ENCODE data around the gene DCC.

DCC gene, protein sequence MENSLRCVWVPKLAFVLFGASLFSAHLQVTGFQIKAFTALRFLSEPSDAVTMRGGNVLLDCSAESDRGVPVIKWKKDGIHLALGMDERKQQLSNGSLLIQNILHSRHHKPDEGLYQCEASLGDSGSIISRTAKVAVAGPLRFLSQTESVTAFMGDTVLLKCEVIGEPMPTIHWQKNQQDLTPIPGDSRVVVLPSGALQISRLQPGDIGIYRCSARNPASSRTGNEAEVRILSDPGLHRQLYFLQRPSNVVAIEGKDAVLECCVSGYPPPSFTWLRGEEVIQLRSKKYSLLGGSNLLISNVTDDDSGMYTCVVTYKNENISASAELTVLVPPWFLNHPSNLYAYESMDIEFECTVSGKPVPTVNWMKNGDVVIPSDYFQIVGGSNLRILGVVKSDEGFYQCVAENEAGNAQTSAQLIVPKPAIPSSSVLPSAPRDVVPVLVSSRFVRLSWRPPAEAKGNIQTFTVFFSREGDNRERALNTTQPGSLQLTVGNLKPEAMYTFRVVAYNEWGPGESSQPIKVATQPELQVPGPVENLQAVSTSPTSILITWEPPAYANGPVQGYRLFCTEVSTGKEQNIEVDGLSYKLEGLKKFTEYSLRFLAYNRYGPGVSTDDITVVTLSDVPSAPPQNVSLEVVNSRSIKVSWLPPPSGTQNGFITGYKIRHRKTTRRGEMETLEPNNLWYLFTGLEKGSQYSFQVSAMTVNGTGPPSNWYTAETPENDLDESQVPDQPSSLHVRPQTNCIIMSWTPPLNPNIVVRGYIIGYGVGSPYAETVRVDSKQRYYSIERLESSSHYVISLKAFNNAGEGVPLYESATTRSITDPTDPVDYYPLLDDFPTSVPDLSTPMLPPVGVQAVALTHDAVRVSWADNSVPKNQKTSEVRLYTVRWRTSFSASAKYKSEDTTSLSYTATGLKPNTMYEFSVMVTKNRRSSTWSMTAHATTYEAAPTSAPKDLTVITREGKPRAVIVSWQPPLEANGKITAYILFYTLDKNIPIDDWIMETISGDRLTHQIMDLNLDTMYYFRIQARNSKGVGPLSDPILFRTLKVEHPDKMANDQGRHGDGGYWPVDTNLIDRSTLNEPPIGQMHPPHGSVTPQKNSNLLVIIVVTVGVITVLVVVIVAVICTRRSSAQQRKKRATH (N-terminal part only)

GRCh38 chr18:52339891-52340371, at the start of gene DCC:
Gene DCC, plus strand, starts transcription at chr18:52340197. Its CDS starts 591 bp downstream, at chr18:52340788.
- peak; percentile 9 for DNase-seq (ENCODE audit: low read depth)

- DNase-seq (ENCODE audit: low read depth) = no peak
Measured at GRCh38 chr18:52310651-52311050, 29.3 kb upstream of the DCC start.

DNA sequence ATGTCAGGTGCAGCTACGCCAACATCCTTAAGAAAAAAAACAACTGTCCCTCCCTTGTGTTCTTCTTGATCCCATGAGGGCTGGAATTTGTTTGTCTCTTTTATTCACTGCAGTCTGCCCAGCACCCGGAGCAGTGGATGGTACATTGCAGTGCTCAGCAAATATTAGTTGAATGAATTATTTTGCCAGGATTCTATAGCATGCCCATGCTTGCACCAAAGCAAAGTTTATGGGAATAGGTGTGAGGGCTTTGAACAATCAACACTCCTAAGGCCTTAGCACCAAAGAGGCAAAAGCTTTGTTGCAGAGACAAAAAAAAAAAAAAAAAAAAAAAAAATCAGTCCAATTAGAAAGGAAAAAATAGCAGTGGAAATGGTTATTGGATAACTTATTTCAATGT, 28.7 kb upstream of the DCC start:
- DNase-seq (ENCODE audit: low read depth) = no peak

DNA sequence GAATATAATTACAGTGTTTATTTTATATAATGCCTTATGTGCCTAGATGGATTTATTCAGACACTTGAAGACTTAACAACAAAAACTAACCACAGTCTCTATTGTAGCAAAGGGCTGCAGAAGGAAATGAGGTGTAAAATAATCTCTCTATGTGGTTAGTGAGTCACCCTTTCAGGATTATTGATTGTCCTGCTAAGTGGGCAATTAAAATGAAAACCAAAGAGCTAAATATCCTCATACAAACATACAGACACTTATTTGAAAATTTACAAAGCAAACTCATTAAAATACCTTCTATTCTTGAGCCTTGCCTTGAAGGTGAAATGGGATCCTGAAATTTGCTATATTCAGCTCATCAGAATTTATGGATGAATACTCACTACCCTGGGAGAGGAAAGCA, 27.7 kb upstream of the DCC start:
- no peak for DNase-seq (ENCODE audit: low read depth)

- DNase-seq (ENCODE audit: low read depth) = no peak
Measured at GRCh38 chr18:52313213-52313612, 26.8 kb upstream of the DCC start.

DNA sequence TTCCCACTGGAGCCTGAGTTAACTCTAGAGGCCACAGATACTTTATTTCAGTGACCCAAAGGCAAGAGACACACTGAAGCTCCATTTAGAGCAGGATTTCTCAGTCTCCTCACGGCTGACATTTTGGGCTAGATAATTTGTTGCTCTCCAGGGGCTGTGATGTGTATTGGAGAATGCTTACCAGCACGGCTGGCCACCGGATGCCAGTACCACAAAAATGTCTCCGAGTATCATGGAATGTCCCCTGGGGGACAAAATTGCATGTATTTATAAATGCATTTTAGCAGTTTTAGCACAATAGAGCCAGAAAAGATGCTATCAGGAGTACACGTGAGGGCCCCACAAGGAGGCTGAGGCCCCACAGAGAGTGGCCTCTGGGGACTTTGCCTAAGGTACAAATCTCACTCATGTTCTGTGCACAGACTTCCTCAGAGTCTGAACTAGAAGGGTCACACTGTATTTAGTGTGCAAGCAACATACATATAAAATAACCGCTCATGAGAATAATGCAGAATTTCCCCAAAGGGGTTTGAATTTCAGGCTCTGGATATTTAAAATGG, 20.5 kb upstream of the DCC start:
- no peak for DNase-seq (ENCODE audit: low read depth)

DNA sequence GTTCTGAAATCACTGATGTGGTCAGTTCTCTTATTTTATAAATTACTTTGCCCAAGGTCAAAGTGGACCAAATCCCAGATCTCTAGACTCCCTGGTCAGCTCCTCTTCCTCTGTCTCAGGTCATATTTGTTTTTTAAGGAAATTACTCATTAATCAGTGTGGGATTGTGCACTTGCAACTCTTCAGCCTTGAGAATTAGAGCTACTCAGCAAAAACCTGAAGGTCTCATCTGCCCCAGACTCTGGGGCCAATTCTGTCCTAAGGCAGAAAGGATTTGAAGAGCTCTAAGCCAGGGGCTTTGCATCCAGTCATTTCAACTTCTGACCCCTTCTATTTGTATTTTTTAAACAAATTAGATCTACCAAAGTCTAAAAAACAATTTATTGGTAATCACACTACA, 17.7 kb upstream of the DCC start:
- no peak for DNase-seq (ENCODE audit: low read depth)

- no peak for DNase-seq (ENCODE audit: low read depth)
Measured at GRCh38 chr18:52323802-52324201, 16.2 kb upstream of the DCC start.

GRCh38 chr18:52325997-52326396, 14.0 kb upstream of the DCC start:
- DNase-seq (ENCODE audit: low read depth) = no peak

- no peak for DNase-seq (ENCODE audit: low read depth)
Measured at GRCh38 chr18:52333860-52334259, 6.1 kb upstream of the DCC start.

DNA sequence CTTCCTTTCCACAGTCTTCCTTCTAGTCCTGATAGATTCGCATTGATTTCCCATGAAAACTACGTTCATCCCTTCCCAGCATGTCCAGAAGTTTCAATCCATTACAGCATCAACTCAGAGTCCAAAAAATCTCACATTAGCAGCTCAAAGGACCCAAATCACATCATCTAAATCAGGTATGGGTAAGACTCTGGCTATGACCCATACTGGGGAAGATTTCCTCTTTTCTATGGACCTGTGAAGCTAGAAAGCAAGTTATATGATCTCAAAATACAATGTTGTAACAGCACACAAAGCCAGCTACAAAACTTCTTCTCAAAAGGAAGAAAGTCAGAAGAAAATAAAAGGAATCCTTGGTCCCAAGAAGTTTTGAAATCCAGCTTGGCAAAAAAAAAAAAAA, 5.7 kb upstream of the DCC start:
- DNase-seq (ENCODE audit: low read depth) = no peak

DNA sequence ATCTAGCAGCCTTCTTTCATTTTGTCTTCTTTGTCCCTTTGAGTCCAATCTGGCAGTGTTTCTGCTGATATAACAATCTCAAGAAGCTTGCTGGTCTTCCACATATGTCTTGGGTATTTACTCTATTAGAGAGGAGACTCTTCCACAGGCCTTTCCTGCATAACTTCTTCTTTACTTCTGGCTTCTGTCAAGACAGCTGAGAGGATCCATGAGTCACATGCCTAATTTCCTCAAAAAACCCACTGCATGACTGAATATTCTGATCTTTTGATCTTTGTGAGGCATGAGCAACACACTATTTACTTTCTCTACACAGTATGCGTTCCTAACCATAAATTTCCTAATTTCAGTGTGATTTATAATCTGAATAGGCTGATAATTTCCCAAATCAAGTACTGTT, 5.1 kb upstream of the DCC start:
- no peak for DNase-seq (ENCODE audit: low read depth)

- peak; percentile 2 for DNase-seq (ENCODE audit: low read depth)
Measured at GRCh38 chr18:52337276-52337675, 2.7 kb upstream of the DCC start.

DNA sequence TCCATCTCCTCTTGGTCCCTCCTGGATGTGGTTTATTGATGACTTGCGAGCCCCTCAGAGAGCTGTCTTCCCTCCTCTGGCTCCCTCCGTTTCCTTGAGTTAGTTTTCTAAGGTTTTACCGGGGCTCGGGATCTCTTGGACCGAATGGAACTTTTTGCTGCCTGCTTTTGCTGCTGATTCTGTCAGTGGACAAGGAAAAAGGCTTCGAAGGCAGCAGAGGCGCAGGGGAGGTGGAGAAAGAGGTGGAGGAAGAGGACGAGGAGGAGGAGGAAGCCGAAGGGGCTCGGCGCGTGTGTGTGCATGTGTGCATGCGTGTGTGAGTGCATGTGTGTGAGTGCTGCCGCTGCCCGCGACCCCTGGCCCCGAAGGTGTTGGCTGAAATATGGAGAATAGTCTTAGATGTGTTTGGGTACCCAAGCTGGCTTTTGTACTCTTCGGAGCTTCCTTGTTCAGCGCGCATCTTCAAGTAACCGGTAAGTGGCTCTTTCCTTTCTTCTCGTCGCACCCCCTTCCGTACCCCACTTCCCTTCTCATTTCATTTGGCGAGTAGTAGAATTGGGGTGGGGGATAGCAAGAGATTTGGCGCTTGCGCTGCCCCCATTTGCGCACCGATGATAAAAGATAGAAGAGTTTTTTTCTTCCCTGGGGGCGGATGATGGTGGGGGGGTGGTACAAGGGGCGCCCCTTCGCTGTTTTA, 557 bp downstream of the DCC start:
- no peak for DNase-seq (ENCODE audit: low read depth)

DNA sequence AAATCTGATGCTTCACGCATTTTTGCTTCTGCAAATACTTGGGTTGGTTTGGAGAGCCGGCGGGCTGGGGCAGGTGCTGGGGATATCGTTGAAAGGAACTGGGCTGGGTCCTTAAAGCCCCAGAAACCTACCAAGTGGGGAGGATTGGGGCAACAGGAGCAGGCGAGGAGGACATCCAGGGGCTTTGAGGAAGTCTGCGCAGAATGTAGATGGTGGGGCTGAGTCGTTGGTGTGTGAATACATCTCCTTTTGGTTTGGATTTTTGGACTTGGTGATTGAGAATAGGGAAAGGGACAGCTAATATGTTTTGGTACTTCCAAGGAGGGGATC, 1.1 kb downstream of the DCC start:
- no peak for DNase-seq (ENCODE audit: low read depth)

GRCh38 chr18:52341608-52342381, 1.8 kb downstream of the DCC start:
- DNase-seq (ENCODE audit: low read depth) = no peak

DNA sequence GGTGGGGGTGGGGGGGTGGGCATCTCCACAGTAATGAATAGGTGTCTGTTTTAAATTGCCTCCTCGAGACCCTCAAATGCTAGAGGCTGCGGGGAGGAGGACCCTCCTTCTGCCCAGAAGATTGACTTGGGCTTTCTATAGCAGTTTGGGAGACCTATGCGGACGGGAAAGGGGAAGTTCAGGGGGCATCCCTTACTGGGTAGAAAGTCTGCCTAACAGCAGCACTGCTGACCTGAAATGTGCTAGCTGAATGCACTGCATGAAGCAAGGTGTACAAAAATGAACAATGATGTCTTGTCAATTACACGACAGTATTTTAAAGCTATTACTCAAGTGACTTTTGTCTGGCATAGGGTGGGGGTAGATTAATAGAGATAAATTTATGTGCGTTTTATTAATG, 2.5 kb downstream of the DCC start:
- no peak for DNase-seq (ENCODE audit: low read depth)

- DNase-seq (ENCODE audit: low read depth) = no peak
Measured at GRCh38 chr18:52343138-52343537, 3.1 kb downstream of the DCC start.

DNA sequence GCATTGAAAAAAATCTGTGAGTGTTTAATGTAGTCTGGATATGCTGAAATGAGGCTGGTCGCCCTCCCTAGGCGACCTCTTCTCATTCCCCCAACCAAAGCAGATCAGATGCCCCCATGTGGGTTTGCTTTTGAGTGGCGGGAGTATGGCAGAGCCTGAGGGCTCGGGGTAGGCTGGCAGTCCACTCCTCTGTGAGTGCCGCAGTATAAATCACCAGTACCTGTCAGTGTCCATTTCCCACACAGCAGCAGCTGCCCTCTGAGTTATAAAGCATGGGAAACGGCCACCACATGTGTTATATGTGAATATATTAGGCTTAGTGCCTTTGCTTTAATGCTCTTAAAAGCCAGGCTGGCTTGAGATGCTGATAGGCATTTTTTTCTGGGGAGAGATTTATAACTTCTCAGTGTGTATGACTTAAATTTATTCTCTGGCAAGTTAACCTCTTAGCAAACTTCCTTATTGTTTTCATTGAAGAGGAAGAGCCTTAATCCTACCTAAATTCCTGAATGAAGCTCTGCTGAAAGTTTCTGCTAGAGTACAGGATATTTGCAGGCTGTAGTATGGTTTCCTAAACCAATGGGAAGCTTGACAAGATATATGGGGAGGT, 3.8 kb downstream of the DCC start:
- DNase-seq (ENCODE audit: low read depth) = no peak

DNA sequence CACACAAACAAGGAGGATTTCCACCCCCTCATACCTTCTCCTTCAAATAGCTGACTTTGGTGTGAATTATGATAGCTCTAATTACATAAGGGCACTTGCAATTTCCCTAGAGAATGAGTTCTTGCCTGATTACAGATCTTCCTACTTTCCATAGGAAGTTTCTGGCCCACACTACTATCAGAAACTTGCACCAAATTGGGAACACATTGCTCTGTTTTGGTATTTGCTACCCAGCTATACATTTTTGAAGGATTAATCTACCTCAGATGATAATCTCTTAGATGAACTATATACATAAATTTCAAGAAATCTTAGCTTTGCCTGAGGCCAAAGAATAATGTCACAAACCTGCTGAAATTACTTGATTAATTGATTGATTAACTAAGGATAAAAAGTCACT, 4.9 kb downstream of the DCC start:
- no peak for DNase-seq (ENCODE audit: low read depth)

GRCh38 chr18:52345428-52345827, 5.4 kb downstream of the DCC start:
- no peak for DNase-seq (ENCODE audit: low read depth)

Data from iris pigment epithelial cell (primary cell).